Panc1 (cell line): ENCODE data around the gene TGFB2.

Experiments
- TCF7L2 ChIP-seq: IDR thresholded peaks from 2 replicates; pipeline ENCODE4 v1.6.1; 2011; ENCODE audit warnings: mild to moderate bottlenecking, low read depth, low read length, inconsistent platforms
- TF ChIP-seq, protein P1 (sequence below): fragments of 450-650 bp; IDR thresholded peaks from 2 replicates; pipeline ENCODE4 v1.5.1; 2017; ENCODE audit warnings: mild to moderate bottlenecking

DNA sequence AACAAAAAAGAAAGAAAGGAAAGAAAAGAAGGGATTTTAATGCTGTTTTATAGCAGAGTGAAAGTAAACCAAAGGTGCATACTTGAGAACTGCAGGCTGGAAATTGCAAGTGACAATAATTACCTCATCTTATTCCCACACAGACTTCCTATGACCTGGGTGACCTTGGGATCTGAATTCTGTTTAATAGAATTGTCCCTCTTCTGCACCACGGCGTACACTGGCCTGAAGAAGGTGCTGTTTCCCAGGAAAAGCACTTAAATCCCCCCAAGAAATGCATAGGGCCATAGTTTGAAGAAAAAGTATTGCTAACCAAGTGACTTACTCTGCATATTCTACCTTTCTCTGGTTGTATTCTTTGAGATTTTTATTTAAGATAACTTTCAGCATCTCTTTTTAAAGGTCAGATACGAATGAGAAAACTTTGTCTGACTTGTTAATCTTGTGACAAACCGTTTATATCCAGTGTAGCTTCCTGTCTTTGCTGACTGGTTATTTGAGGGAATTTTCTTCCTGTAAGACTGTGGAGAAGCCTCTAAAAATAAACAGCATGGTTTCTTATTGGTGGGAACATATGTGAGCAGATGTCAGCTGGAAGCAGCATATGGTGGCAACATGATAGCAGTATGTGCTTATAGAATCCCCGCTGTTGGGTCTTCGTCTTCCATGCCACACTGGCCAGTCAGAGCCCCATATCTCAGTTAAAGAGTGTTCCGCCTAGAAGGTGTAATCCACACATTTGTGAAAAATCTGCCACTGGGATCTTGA lies 16.3 kb downstream of the TGFB2 start:
- TF ChIP-seq, protein P1, sequence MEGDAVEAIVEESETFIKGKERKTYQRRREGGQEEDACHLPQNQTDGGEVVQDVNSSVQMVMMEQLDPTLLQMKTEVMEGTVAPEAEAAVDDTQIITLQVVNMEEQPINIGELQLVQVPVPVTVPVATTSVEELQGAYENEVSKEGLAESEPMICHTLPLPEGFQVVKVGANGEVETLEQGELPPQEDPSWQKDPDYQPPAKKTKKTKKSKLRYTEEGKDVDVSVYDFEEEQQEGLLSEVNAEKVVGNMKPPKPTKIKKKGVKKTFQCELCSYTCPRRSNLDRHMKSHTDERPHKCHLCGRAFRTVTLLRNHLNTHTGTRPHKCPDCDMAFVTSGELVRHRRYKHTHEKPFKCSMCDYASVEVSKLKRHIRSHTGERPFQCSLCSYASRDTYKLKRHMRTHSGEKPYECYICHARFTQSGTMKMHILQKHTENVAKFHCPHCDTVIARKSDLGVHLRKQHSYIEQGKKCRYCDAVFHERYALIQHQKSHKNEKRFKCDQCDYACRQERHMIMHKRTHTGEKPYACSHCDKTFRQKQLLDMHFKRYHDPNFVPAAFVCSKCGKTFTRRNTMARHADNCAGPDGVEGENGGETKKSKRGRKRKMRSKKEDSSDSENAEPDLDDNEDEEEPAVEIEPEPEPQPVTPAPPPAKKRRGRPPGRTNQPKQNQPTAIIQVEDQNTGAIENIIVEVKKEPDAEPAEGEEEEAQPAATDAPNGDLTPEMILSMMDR: peak; percentile 86
- TF ChIP-seq TCF7L2: no peak
